Activated T-cell treated with anti-CD3 and anti-CD28 coated beads, Interleukin-2, amount 50 U/mL, for 4 hours (primary cell): Measurements from ENCODE around the gene SLC13A2. TPM values are rescaled to one million over a fixed set of nuclear protein-coding genes. Genes with fewer than 3 reads are reported as not detected.
"Not testable (repeated sequence)": the region's sequence is repeated elsewhere in the genome, so short reads cannot be mapped to it uniquely, and the experiment has no call there.

Experiments
- ATAC-seq, 2 donors: fragments of 200-7000 bp; cut with Tn5 transposase; one replicate each; pipeline ENCODE4 v1.10.0; 2021
- DNase-seq: peaks from one replicate; pipeline ENCODE4 v3.0.0-alpha.2; 2020
- H3K27me3 Mint-ChIP-seq: one replicate; pipeline ENCODE4 v1.8.0; 2021; ENCODE audit warnings: low read depth, mixed read lengths
- H3K36me3 Mint-ChIP-seq: one replicate; pipeline ENCODE4 v1.8.0; 2022; ENCODE audit warnings: mixed read lengths; ENCODE audit not compliant: insufficient read depth
- H3K4me1 Mint-ChIP-seq: one replicate; pipeline ENCODE4 v1.8.0; 2021; ENCODE audit warnings: low read depth, mixed read lengths
- H3K4me3 Mint-ChIP-seq: one replicate; pipeline ENCODE4 v1.8.0; 2021; ENCODE audit warnings: mild to moderate bottlenecking, moderate library complexity, mixed read lengths
- H3K9me3 Mint-ChIP-seq: one replicate; pipeline ENCODE4 v1.8.0; 2021; ENCODE audit warnings: mixed read lengths
- total RNA-seq, 3 donors: library from RNA; stranded (reverse); gene quantifications; one replicate each; pipeline ENCODE4 v1.2.1, GENCODE V29; 2021

Gene SLC13A2
- total RNA-seq, 3 donors from 2014 or later, result not detected

DNA sequence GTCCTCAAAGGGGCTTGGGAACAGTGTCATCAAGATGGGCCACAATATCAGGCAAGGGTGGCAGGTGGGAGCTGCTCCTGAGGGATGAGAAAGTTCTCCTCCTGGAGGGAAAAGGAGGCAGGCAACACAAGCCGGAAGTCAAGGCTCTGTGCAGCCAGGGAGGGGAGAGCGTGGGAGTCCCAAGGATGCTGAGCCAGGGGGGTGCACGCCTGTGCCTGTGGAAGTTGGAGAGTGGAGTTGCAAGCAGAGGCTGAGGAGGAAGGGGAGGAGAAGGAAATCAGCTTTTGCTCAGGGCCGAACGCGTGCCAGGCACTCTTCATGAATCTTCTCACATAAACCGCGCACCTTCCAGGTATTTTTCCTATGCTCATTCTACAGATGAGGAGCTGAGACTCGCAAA lies 7.4 kb upstream of the SLC13A2 start:
- no peak for ATAC-seq
- DNase-seq, result no peak
- Mint-ChIP-seq H3K36me3 (no peaks in the 10 kb centered on the region), H3K9me3 (no peaks in the 10 kb centered on the region), H3K4me1 (peaks cover 10% of the 10 kb centered on the region), H3K4me3 (no peak overlapping the region), H3K27me3 (peaks cover 18% of the 10 kb centered on the region)

DNA sequence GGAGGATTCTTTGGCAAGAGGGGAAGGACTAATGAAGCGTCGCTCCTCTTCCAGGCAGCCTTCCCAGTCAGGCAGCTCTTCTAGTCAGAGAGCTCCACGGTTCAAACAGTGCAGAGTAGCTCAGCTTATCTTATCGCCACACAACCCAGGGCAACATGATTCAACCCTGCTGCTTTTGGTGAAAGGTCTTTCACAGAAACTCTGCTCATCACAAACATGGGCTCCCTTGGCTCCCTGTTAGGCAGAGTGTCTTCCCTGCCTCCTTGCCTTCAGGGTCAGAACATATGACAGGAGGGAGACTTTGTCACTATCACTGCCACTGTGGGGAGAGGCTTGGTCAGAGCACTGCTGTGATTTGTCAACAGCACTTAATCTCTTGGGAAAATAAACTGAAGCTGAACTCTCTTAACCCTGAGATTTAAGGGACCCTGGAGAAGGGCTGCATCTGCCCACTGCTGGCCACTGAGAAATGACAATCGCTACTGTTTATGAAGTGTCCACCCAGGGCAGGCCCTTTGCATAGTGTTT lies 6.9 kb upstream of the SLC13A2 start:
- Mint-ChIP-seq H3K4me3 (no peak overlapping the region), H3K27me3 (peaks cover 18% of the 10 kb centered on the region), H3K36me3 (no peaks in the 10 kb centered on the region), H3K4me1 (peaks cover 10% of the 10 kb centered on the region), H3K9me3 (no peaks in the 10 kb centered on the region)
- no peak for ATAC-seq
- no peak for DNase-seq

DNA sequence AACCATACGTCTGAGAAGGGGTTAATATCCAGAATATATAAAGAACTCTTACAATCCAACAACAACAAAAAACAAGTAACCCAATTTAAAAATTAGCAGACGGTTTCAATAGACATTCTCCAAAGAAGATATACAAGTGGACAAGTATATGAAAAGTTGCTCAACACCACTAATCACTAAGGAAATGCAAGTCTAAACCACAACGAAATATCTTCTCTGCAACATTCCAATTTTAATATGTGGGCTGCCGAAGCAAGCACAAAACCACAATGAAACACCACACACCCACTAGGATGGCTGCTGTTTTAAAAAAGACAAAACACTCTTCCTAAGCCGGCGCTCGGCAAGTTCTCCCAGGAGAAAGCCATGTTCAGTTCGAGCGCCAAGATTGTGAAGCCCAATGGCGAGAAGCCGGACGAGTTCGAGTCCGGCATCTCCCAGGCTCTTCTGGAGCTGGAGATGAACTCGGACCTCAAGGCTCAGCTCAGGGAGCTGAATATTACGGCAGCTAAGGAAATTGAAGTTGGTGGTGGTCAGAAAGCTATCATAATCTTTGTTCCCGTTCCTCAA lies 5.9 kb upstream of the SLC13A2 start:
- peaks cover 10% of the 10 kb centered on the region for H3K4me1 Mint-ChIP-seq
- H3K27me3 Mint-ChIP-seq, result peaks cover 18% of the 10 kb centered on the region
- H3K4me3 Mint-ChIP-seq, result no peak overlapping the region
- ATAC-seq (no peak), DNase-seq (no peak)
- no peaks in the 10 kb centered on the region for H3K36me3 Mint-ChIP-seq
- H3K9me3 Mint-ChIP-seq, result no peaks in the 10 kb centered on the region

DNA sequence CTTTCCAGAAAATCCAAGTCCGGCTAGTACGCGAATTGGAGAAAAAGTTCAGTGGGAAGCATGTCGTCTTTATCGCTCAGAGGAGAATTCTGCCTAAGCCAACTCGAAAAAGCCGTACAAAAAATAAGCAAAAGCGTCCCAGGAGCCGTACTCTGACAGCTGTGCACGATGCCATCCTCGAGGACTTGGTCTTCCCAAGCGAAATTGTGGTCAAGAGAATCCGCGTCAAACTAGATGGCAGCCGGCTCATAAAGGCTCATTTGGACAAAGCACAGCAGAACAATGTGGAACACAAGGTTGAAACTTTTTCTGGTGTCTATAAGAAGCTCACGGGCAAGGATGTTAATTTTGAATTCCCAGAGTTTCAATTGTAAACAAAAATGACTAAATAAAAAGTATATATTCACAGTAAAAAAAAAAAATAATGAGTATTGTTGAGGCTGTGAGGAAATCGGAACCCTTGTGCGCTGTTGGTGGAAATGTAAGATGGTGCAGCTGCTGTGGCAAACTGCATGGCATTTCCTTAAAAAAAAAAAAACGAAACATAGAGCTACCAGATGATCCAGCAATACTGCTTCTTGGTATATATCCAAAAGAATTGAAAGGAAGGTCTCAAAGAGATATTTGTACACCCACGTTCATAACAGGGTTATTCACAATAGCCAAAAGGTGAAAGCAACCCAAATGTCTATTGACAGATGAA lies 5.3 kb upstream of the SLC13A2 start:
- H3K4me1 Mint-ChIP-seq, H3K4me3 Mint-ChIP-seq: not testable (repeated sequence)

DNA sequence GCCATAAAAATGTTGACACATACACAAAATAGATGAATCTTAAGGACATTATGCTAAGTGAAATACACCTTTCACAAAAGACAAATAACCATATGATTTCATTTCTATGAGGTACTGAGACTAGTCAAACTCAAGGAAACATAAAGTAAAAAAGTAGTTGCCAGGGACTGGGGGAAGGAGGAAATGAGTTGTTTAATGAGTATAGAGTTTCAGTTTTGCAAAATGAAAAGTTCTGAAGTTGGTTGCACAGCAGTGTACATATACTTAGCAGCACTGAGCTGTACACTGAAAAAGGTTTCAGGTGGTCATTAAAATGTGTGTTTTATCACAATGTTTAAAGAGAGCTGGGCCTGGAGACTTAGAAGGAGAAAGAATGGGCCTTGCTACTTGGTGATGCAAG lies 4.7 kb upstream of the SLC13A2 start:
- H3K4me3 Mint-ChIP-seq, result no peak overlapping the region
- peaks cover 8% of the 10 kb centered on the region for H3K27me3 Mint-ChIP-seq
- no peaks in the 10 kb centered on the region for H3K36me3 Mint-ChIP-seq
- peaks cover 10% of the 10 kb centered on the region for H3K4me1 Mint-ChIP-seq
- ATAC-seq, result peak; percentile 76 to 86
- DNase-seq, result no peak
- H3K9me3 Mint-ChIP-seq, result no peaks in the 10 kb centered on the region

More for the DNA sequence above, 5.3 kb upstream of the SLC13A2 start:
- not testable (repeated sequence) for H3K9me3 Mint-ChIP-seq, DNase-seq, ATAC-seq, H3K36me3 Mint-ChIP-seq
- H3K27me3 Mint-ChIP-seq, result peaks cover 14% of the 10 kb centered on the region

DNA sequence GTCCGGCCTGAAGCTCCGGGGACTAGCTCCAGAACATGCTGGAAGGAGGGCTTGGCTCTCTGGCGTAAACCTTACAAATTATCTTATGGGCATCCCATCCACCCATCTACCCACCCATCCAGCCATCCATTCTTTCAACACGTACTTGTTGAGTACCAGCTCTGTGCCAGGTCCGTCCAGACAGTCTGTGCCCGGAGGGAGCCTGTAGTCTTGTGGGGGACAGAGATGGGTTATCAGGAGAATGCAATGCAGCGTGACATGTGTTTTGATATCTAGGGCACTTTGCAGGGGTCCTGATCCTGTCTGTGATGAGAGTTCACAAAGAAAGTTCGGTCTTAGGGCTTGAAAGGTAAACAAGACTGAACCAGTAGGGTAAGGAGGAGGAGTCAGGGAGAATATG lies 4.1 kb upstream of the SLC13A2 start:
- ATAC-seq (no peak), DNase-seq (no peak)
- H3K4me1 Mint-ChIP-seq, result peaks cover 10% of the 10 kb centered on the region
- no peak overlapping the region for H3K4me3 Mint-ChIP-seq
- H3K27me3 Mint-ChIP-seq, result peaks cover 7% of the 10 kb centered on the region
- no peaks in the 10 kb centered on the region for H3K9me3 Mint-ChIP-seq
- no peaks in the 10 kb centered on the region for H3K36me3 Mint-ChIP-seq

DNA sequence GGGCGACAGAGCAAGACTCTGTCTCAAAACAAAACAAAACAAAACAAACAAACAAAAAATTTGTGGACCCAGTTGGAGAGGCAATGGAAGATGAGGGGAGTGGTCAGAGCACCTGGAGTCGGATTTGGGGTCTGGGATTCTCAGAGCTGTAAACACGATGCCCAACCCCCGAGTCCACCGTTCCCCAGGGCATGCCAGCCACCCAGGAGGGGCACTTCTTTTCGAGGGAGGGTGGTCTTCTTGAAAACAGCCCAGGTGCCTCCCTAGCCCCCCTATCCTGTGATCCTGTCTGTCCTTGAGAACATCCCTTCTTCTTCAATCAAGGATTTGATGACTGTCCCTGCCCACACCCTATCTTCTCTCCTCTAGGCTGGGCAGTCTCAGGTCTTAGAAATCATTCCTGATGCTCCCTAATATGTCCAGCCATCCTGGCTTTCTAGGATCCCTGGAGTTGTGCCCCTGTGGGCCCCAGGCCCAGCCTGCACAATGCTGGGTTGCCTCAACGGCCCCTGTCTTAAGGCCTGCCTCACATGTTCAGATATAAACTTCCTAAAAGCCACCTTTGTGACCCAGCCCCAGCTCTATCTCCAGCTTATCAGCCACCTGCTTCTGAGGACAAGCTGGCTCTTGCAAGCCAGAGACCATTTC lies 3.1 kb upstream of the SLC13A2 start:
- Mint-ChIP-seq H3K4me1 (peaks cover 14% of the 10 kb centered on the region), H3K9me3 (no peaks in the 10 kb centered on the region), H3K27me3 (peaks cover 7% of the 10 kb centered on the region), H3K4me3 (no peak overlapping the region), H3K36me3 (no peaks in the 10 kb centered on the region)
- ATAC-seq, result no peak
- DNase-seq, result no peak

DNA sequence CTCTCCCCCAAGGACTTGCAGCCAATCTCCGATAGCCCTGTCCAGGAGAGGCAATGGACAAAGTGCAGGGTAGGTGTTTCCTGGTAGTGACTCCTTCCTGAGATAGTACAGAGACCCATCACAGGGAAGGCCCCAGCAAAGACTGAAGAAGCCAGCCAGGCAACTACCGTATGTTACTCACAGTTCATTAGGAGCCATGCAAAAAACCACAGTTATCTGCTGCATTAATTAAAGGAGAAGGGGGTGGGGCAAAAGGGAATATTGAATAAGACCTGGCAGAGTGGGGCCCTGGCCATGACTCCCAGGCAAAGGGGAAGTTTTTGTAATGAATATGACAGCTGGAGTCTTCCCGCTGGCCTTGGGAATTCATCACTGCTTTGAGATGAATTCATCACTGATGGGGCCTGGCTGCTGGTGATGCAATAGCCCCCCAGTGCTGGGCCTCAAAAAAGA lies 2.5 kb upstream of the SLC13A2 start:
- Mint-ChIP-seq H3K9me3 (no peaks in the 10 kb centered on the region), H3K4me3 (no peak overlapping the region), H3K4me1 (peaks cover 19% of the 10 kb centered on the region), H3K27me3 (peaks cover 5% of the 10 kb centered on the region), H3K36me3 (no peaks in the 10 kb centered on the region)
- no peak for ATAC-seq
- no peak for DNase-seq

DNA sequence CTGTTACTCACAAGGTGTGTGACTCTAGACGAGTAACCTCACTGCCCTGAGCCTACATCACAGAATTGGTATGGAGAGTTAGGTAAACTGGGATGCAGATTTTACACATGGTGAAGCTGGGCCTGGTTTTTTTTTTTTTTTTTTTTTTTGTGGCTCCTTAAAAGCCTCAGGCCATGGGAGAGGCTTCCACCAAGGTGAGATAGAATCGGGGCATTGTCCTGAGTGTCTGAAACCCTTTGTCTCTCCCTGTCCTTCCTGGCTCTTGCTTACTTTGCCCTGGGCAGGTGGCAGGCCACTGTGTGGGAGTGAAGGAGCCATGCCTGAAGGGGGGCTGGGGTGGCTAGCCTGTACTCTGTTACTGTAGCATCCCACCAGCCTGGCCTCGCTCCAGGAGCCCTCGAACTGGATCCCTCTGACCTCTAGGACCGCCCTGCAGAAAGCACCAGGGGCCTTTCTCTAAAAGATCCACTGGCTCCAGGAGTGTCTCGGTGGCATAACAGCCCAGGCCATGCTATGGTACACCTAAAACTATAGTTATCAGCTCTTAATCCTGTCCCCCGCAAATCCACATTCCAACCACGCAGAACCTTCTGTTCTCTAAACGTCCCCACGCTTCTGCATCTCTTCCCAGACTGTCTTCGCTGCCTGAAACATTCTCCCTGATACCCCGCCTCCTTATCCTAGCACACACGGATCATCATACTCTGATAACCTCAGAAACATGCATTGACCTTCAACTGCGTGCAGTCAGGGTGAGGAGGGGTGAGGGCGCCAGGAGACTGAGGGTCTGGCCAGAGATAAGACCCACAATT lies 1.7 kb upstream of the SLC13A2 start:
- Mint-ChIP-seq H3K4me1 (peaks cover 23% of the 10 kb centered on the region), H3K9me3 (no peaks in the 10 kb centered on the region), H3K4me3 (no peak overlapping the region), H3K36me3 (no peaks in the 10 kb centered on the region), H3K27me3 (peaks cover 4% of the 10 kb centered on the region)
- ATAC-seq (no peak), DNase-seq (no peak)

DNA sequence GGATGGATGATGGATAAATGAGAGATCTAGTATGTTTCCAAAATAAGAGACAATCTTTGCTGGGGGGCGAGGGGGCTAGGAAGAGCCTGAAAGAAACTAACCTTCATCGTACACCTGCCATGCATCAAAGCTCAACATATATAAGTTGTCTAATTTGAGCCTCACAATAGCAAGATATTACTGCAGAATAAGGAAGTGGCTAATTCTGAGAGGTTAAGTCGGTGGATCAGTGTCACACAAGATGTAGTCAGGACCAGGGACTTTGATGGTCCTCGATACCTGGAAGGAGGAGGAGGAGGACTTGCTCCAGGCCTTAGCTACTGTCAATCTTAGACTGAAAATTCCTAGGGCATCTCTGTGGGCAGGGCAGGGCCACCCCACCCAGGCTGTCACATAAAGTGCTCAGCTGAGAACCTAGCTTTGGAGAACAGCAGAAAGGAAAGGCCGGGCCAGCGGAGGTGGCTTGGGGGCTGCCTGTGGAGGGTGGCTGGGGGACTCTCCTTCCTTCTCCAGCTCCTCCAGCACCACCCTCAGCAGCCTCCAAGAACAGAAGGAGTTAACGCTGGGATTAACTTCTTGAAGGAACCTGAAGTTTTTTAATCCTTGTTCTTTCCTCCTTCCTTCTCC lies 460 bp upstream of the SLC13A2 start:
- ATAC-seq, result no peak
- Mint-ChIP-seq H3K9me3 (no peaks in the 10 kb centered on the region), H3K36me3 (no peaks in the 10 kb centered on the region), H3K4me1 (peaks cover 19% of the 10 kb centered on the region), H3K4me3 (no peak overlapping the region), H3K27me3 (no peaks in the 10 kb centered on the region)
- no peak for DNase-seq

DNA sequence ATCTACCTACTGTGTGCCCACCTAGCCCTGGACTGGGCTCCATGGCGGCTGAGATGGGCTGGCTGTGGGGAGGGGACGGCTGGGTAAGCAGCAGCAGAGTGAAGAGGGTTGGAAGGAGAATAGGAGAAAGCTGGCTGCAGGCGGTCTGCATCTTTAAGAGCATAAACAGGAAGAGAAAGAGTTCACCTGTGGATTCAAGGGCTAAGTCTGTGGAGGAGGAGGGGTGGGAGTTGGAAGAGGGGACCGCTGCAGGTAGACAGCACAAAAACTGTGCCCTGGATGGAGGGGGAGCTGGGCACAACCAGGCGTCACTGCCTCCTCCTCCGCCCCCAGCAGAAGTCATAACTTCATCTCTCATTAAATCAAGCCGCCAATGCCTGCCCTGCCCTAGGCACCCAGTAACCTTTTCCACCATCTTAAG lies 677 bp downstream of the SLC13A2 start:
- DNase-seq (no peak), ATAC-seq (no peak)
- no peaks in the 10 kb centered on the region for H3K27me3 Mint-ChIP-seq
- H3K9me3 Mint-ChIP-seq, result no peaks in the 10 kb centered on the region
- peaks cover 13% of the 10 kb centered on the region for H3K4me1 Mint-ChIP-seq
- no peaks in the 10 kb centered on the region for H3K36me3 Mint-ChIP-seq
- H3K4me3 Mint-ChIP-seq, result no peak overlapping the region

DNA sequence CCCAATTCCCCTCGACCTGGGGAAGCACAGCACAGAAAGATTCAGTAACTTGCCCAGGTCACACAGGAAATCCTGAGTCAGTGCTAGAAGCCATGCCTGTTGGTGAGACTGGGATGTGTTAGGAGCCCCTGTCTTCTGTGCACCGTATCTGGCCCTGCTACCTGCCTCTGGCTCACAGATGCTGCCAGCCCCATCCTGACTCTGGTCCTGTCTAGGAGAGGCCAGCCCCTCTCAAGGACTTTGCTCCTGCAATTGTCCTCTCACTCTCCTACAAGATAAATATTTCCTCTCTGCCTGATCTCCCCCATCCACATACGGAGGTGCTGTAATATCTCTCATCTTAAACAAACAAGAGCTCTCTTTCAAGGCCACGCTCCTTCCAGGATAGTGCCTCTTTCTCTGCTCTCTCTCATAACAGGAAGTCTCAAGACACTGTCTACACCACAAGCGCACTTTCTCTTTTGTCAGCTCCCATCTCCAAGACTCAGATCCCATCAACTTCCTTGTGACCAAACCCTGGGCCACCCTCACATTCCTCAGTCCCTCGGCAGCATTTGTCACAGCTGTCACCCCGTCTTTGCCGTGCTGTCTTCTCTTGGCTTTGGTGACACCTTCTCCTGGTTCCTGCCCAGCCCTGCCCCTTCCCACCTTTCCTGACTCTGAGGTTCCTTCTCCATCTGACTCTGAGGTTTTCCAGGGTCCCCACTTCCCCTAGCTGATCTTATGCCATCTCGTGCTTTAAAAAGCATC lies 1.9 kb downstream of the SLC13A2 start:
- H3K27me3 Mint-ChIP-seq, result no peaks in the 10 kb centered on the region
- H3K4me1 Mint-ChIP-seq, result peaks cover 13% of the 10 kb centered on the region
- no peaks in the 10 kb centered on the region for H3K9me3 Mint-ChIP-seq
- no peak for DNase-seq
- no peak overlapping the region for H3K4me3 Mint-ChIP-seq
- no peaks in the 10 kb centered on the region for H3K36me3 Mint-ChIP-seq
- ATAC-seq, result no peak

DNA sequence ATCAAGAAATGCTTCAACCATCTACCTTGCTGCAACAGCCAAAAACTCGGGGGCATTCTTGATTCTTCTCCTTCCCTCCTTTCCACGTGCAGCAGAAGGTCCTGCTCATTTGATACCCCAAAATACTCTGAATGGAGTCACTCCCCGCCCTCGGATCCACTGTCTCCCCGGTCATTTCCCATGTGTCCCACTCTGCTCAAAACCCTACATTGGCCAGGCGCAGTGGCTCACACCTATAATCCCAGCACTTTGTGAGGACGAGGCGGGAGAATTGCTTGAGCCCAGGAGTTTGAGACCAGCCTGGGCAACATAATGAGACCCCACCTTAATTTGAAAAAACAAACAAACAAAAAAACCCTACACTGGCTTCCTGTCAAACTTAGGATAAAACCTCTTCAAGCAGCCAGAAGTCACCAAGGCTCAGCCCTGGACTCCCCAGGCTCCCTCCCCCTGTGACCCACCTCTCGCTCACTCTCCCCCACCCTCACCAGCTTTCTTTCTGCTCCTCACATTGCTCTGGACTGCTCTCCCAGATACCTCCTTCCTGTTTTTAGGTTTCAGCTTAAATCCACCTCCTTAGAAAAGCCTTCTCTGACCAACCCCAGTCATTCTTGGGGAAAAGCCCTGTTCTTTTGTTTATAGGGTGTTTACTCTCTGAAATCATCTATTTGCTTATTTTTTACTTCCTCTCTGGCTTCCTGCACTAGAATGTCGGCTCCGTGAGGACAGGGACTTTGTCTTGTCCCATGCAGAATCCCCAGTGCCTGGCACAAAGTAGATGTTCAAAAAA lies 2.8 kb downstream of the SLC13A2 start:
- no peaks in the 10 kb centered on the region for H3K36me3 Mint-ChIP-seq
- no peak for ATAC-seq
- no peak for DNase-seq
- no peaks in the 10 kb centered on the region for H3K27me3 Mint-ChIP-seq
- H3K4me3 Mint-ChIP-seq, result no peak overlapping the region
- no peaks in the 10 kb centered on the region for H3K9me3 Mint-ChIP-seq
- H3K4me1 Mint-ChIP-seq, result peaks cover 13% of the 10 kb centered on the region
